Left renal pelvis (tissue), 4 donors: ENCODE data around the gene RAD51B. TPM values are rescaled to one million over a fixed set of nuclear protein-coding genes. Genes with fewer than 3 reads are reported as not detected.

Source experiments
- DNase-seq, 4 donors: peaks; one replicate each; pipeline ENCODE4 v3.0.0-alpha.2; 2013; ENCODE audit warnings: low read depth in 4 of 4, low spot score in 3 of 4
- polyA plus RNA-seq, 4 donors: library from polyadenylated mRNA; unstranded; fragments of 120-200 nt; gene quantifications; one replicate each; pipeline ENCODE4 v1.2.1, GENCODE V29; 2013; ENCODE audit not compliant: insufficient read length in 4 of 4

RAD51B gene
- polyA plus RNA-seq, 4 donors = 9.4 to 12.6 (median 11.6) TPM

GRCh38 chr14:68486033-68486732 lies 666.6 kb downstream of the RAD51B start:
- no peak for DNase-seq

GRCh38 chr14:68486809-68487208 lies 667.2 kb downstream of the RAD51B start:
- DNase-seq = no peak

GRCh38 chr14:68487805-68488590 lies 668.4 kb downstream of the RAD51B start:
- no peak for DNase-seq

GRCh38 chr14:68491793-68492192 lies 672.2 kb downstream of the RAD51B start:
- DNase-seq = no peak

- no peak for DNase-seq
Observed at GRCh38 chr14:68492381-68493151, 673.0 kb downstream of the RAD51B start.

- no peak for DNase-seq
Observed at GRCh38 chr14:68493152-68493911, 673.8 kb downstream of the RAD51B start.

- DNase-seq = no peak
Observed at GRCh38 chr14:68495101-68496039, 675.8 kb downstream of the RAD51B start.

- DNase-seq = no peak
Observed at GRCh38 chr14:68497011-68497410, 677.4 kb downstream of the RAD51B start.

- no peak for DNase-seq
Observed at GRCh38 chr14:68499451-68499850, 679.9 kb downstream of the RAD51B start.

GRCh38 chr14:68501171-68501570 lies 681.6 kb downstream of the RAD51B start:
- DNase-seq = no peak

- no peak for DNase-seq
Observed at GRCh38 chr14:68501614-68502052, 682.1 kb downstream of the RAD51B start.

- DNase-seq = no peak
Observed at GRCh38 chr14:68502230-68502629, 682.7 kb downstream of the RAD51B start.

GRCh38 chr14:68503186-68503825 lies 683.7 kb downstream of the RAD51B start:
- no peak for DNase-seq

- no peak for DNase-seq
Observed at GRCh38 chr14:68504861-68505260, 685.3 kb downstream of the RAD51B start.

GRCh38 chr14:68506021-68506644 lies 686.6 kb downstream of the RAD51B start:
- DNase-seq = no peak

- no peak for DNase-seq
Observed at GRCh38 chr14:68506645-68507419, 687.3 kb downstream of the RAD51B start.

GRCh38 chr14:68507544-68508081 lies 688.0 kb downstream of the RAD51B start:
- DNase-seq = no peak
